OCI-LY3 (cell line): Measurements from ENCODE around the gene KRT73.

Experiments used
- EZH2phosphoT487 ChIP-seq: fragments of 200-600 bp; shearing (Covaris generic); IDR thresholded peaks from 2 replicates; pipeline ENCODE4 v1.6.1; 2018; ENCODE audit warnings: antibody characterized with exemption, mixed run types, low read depth
- TF ChIP-seq, protein P1 (sequence below): fragments of 200-600, 300-600 bp; sonication (generic); IDR thresholded peaks from 2 replicates; pipeline ENCODE4 v1.5.1; 2014; ENCODE audit warnings: antibody characterized with exemption, low read length, low read depth

DNA sequence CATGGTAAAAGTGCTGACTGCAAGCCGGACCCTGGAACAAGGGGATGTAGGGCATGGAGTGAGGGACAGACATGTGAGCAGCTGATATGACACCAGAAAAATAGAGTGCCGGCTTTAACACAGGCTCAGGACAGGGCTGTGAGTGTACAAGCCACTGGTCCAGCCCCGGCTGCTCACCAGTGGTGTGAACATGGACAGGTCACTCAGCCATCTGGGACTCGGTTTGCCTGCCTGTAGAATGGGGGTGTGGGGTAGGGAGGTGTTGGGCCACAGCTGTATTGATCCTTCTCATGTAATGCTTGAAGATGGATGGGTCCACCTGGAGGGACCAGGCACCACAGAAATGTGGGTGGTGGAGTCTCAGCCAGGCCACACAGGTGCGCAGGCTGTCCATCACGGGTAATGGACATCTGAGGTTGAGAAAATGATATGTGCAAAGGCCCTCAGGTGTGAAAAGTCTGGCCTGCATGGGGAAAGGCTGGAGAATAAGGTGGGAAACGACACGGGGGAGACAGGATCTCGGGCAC, 34.1 kb downstream of the KRT73 start:
- TF ChIP-seq, protein P1, sequence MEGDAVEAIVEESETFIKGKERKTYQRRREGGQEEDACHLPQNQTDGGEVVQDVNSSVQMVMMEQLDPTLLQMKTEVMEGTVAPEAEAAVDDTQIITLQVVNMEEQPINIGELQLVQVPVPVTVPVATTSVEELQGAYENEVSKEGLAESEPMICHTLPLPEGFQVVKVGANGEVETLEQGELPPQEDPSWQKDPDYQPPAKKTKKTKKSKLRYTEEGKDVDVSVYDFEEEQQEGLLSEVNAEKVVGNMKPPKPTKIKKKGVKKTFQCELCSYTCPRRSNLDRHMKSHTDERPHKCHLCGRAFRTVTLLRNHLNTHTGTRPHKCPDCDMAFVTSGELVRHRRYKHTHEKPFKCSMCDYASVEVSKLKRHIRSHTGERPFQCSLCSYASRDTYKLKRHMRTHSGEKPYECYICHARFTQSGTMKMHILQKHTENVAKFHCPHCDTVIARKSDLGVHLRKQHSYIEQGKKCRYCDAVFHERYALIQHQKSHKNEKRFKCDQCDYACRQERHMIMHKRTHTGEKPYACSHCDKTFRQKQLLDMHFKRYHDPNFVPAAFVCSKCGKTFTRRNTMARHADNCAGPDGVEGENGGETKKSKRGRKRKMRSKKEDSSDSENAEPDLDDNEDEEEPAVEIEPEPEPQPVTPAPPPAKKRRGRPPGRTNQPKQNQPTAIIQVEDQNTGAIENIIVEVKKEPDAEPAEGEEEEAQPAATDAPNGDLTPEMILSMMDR: no peak
- TF ChIP-seq EZH2phosphoT487: no peak
